Heart left ventricle (tissue), 13 donors: Measurements from ENCODE around the gene SPOCK1.

Experiments used
- CTCF ChIP-seq, 12 donors: fragments of 200-600 bp; sonication (generic) in 4 of 12; IDR thresholded peaks; one replicate each; pipeline versions ENCODE4 v1.5.0 to v1.8.0; 2018 to 2022; ENCODE audit warnings: antibody characterized with exemption in 12 of 12, mild to moderate bottlenecking in 5 of 12
- POLR2A ChIP-seq, 2 donors: fragments of 450-650 bp; IDR thresholded peaks; one replicate each; pipeline ENCODE4 v1.6.1; 2017; ENCODE audit warnings: antibody characterized with exemption in 2 of 2, mild to moderate bottlenecking in 2 of 2, moderate library complexity in 2 of 2
- donor health status: ischemic (EF 13 %, LVEDD 7.1; RV severe dilation, severe dysfunction).
- donor health status: DM: no; HTN: yes; CAD: no.
- donor health status: DM: no; HTN: no; CAD: no.
- donor health status: ischemic (EF 25% LVEDD 6.9; RV normal size, moderate dysfunction).
- donor health status: ischemic (EF 25% LVEDD 5.7; RV mildly dilated, moderate dysfunction).
- donor health status: ischemic (EF 35%, LVEDD 5.7; RV mildly dilated, moderate dysfunction).
- donor health status: nonischemic (EF 11% LVEDD 7.7; RV severe dilation, severe dysfunction).
- donor health status: DM: yes; HTN: yes; CAD: no.
- donor health status: PGD.
- donor health status: ischemic (EF 29% LVEDD 5.4; RV normal size, mild dysfunction).
- donor health status: nonischemic (EF 23%, LVEDD 6.1; RV moderate dilation, normal function).

- TF ChIP-seq CTCF (IDR thresholded peaks at IDR 0.05), result no peak
- no peak for TF ChIP-seq POLR2A (IDR thresholded peaks at IDR 0.05)
These were observed 220.7 kb downstream of the SPOCK1 start for GRCh38 chr5:137278476-137278875.
